Glomerular visceral epithelial cell (primary cell): Measurements from ENCODE around the gene ICE2.

Experiments
- DNase-seq: peaks from one replicate; pipeline ENCODE4 v3.0.0-alpha.2; 2016; ENCODE audit errors: extremely low spot score

ICE2 gene

GRCh38 chr15:60478566-60479360 is at the start of gene ICE2:
Gene ICE2 (minus strand): TSS chr15:60479142. CDS start chr15:60477977, 1,165 bp downstream.
- peak; percentile 95 for DNase-seq

- no peak for DNase-seq
Measured at GRCh38 chr15:60528530-60528929, 49.6 kb upstream of the ICE2 start.

- no peak for DNase-seq
Measured at GRCh38 chr15:60527456-60527855, 48.5 kb upstream of the ICE2 start.

- no peak for DNase-seq
Measured at GRCh38 chr15:60526127-60526616, 47.2 kb upstream of the ICE2 start.

GRCh38 chr15:60525341-60526039 is 46.5 kb upstream of the ICE2 start:
- no peak for DNase-seq

GRCh38 chr15:60523056-60523455 is 44.1 kb upstream of the ICE2 start:
- no peak for DNase-seq

GRCh38 chr15:60520825-60521368 is 42.0 kb upstream of the ICE2 start:
- peak; percentile 74 for DNase-seq

- DNase-seq: peak; percentile 4
Measured at GRCh38 chr15:60520013-60520824, 41.3 kb upstream of the ICE2 start.

GRCh38 chr15:60519218-60519617 is 40.3 kb upstream of the ICE2 start:
- no peak for DNase-seq

- DNase-seq: no peak
Measured at GRCh38 chr15:60518511-60518910, 39.6 kb upstream of the ICE2 start.

GRCh38 chr15:60514261-60514881 is 35.4 kb upstream of the ICE2 start:
- DNase-seq: no peak

- DNase-seq: no peak
Measured at GRCh38 chr15:60513676-60514075, 34.7 kb upstream of the ICE2 start.

GRCh38 chr15:60512937-60513336 is 34.0 kb upstream of the ICE2 start:
- no peak for DNase-seq

GRCh38 chr15:60511351-60512031 is 32.5 kb upstream of the ICE2 start:
- DNase-seq: no peak

GRCh38 chr15:60510006-60510405 is 31.1 kb upstream of the ICE2 start:
- DNase-seq: no peak

- DNase-seq: no peak
Measured at GRCh38 chr15:60509470-60509869, 30.5 kb upstream of the ICE2 start.

GRCh38 chr15:60508442-60508841 is 29.5 kb upstream of the ICE2 start:
- no peak for DNase-seq

- DNase-seq: peak; percentile 66
Measured at GRCh38 chr15:60507596-60508424, 28.9 kb upstream of the ICE2 start.

- DNase-seq: no peak
Measured at GRCh38 chr15:60496853-60497252, 17.9 kb upstream of the ICE2 start.

- DNase-seq: no peak
Measured at GRCh38 chr15:60494108-60494507, 15.2 kb upstream of the ICE2 start.
